Stimulated activated CD8-positive, alpha-beta memory T cell treated with anti-CD3 and anti-CD28 coated beads, Interleukin-4, amount 100 ng/mL, for 4 hours (primary cell): Measurements from ENCODE around the gene SEMA7A.
"Not testable (repeated sequence)": the region's sequence is repeated elsewhere in the genome, so short reads cannot be mapped to it uniquely, and the experiment has no call there.

ENCODE experiments used
- DNase-seq, 2 donors: peaks; one replicate each; pipeline ENCODE4 v3.0.0-alpha.2; 2020; ENCODE audit warnings: low read depth in 2 of 2, low spot score in 1 of 2

SEMA7A gene

DNA sequence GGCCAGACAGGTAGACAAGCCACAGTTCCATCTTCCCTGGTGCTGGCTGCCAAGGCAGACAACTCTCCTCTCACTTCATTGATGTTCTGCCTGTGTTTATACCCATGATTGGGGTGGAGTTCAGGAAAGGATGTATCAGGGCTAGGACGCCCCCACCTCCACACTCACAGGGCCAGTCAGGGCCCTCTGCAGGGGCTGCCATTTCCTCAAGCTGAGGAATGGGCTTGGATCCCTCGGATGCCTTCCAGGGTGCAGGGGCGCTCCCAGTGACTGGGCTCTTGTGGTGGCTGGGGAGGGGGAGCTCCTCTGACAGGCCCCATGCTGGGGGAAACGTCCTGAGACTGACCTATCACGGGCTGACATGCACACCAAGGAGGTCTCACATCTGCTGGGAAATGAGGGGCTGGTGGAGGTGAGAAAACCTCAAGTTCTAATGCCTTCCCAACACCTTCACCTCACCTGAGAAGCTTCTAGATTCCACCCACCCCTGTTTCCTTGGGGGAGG is 31.4 kb downstream of the SEMA7A start:
- no peak for DNase-seq

DNA sequence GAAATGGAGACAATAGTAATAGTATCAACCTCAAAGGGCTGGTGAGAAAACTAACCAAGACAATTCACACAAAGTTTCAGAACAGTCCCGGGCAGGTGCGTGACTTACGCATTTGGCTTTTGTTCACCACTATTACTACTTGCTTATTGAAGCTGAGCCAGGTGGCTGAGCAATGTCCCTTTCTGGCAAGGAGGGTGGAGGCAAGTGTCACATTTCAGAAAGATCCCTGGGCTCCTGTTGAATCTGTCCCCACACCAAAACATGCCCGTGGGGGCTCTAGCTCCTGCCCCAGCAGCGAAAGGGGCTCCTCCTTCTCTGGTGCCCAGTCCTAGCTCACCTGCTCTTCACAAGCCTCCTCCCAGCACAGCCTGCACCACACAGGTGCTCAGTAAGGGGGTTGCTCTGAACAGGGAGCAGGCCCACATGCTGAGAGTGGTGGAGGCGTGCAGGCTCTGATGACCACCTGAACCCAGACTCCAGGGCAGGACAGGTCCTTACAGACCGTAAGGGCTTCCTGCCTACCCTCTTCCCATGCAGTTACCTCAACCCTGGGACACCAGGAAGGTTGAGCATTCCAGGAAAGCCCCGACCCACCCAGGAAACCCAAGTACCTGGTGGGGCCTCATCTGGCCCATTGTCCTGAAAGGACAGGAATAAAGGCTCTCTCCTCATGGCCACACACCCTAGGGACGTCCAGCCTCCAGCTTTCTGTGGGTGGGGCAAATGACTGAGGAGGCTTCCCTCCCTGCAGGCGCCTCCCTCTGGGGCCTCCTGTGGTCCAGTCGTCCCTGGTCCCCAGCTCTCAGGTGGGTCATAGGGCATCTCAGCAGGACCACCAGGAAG is 32.6 kb downstream of the SEMA7A start:
- no peak for DNase-seq

GRCh38 chr15:74400313-74400860 is 33.4 kb downstream of the SEMA7A start:
- no peak for DNase-seq

DNA sequence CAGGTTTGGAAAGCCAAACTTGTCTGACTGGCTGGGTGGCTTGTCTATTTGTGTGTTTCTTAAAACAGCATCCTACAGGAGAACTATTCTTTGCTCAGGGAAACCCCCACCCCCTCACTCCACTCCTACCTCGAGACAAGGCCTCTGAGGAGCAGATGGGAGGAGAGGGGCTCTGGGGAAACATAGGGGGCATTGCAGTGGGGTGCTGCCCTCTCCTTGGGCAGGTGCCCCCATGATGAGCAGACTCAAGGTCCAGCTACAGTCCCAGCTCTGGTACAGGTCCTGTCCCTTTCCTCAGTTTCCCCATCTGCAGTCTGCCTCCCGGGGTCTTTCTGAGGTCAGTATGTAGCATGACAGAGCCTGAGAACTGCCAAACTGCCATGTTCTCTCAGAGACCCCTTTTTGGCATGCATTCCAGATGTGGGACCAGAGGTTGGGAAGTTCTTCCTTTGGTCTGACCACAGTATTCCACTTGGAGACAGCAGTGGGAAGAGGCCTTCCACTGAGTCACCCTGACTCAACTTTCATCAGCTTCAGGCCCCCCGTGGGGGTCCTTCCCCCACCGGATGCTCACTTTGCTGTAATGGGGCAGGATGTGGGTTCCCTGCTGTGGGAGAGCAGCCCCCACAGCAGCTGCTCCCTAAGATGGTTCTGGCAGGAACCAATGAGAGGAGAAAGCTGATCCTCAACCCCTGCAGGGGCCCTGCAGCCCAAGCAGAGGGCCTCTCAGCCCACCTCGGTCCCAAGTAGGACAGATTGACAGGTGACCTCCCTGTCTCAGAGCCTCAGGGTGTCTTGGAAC is 34.0 kb downstream of the SEMA7A start:
- peak in 1 of 2 donors; percentile 50 for DNase-seq

DNA sequence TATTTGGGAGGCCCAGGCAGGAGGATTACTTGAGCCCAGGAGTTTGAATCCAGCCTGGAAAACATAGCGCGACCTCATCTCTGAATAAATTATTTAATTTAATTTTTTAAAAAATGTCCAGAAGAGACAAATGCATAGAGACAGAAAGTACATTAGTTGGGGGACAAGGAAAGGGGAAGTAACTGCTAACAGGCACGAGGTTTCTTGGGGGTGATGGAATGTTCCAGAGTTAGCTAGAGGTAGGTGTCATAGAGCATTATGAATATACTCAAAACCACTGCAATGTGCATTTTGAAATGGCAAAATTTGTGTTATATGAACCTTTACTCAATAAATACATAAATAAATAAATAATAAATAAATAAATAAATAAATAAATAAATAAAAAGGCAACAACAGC is 34.7 kb downstream of the SEMA7A start:
- no peak for DNase-seq

DNA sequence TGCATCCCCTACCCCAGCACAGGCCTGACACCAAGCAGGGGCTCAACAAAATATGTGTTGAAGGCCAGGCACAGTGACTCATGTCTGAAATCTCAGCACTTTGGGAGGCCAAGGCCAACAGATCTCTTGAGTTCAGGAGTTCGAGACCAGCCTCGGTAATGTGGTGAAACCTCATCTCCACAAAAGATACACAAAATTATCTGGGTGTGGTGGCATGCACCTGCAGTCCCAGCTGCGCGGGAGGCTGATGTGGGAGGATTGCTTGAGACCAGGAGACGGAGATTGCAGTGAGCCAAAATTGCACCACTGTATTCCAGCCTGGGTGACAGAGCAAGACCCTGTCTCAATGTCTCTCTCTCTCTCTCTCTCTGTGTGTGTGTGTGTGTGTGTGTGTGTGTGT is 35.6 kb downstream of the SEMA7A start:
- DNase-seq: no peak

GRCh38 chr15:74397239-74398068 is 36.3 kb downstream of the SEMA7A start:
- no peak for DNase-seq

GRCh38 chr15:74396445-74397238 is 37.1 kb downstream of the SEMA7A start:
- DNase-seq: peak in 1 of 2 donors; percentile 72

- DNase-seq: no peak
These were observed 37.7 kb downstream of the SEMA7A start for GRCh38 chr15:74396146-74396438.

DNA sequence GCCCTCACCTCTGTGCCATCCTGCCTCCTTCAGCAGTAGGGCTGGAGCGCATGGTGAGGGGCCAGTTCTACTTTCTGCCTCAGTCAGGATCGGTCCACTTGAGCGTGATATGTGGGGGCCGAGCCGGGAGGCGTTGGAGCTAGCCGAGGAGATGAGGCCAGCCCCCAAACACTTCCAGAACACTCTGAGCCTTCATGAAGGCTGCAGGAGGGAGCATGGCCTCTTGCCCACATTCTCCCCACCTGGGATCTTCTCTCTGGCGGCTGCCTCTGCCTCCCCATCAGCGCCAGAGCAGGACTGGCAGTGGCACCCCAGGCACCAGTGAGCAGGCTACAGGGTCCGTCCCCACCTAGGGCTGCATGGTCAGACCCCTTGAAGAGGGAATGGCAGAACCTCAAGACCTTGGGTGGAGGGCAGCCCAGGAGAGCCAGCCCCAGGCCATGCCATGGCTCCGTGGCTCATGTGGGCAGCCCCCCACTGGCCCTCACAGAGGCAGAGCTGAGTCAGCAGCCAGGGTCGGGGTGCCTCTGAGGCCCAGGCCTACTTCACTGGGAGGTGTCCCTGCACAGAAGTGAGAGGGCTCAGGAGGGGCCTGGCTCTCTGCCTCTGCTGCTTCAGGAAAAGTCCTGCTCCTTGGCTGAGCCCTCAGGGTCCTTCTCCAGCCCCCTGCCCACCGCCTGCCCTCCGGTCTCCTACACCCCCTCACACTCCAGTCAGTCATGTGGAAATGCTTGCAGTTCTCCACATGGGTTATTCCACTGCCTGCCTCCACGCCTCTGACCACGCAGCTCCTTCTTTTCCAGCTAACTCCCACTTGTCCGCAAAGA is 38.2 kb downstream of the SEMA7A start:
- DNase-seq: no peak

- no peak for DNase-seq
These were observed 39.5 kb downstream of the SEMA7A start for GRCh38 chr15:74394090-74394846.

DNA sequence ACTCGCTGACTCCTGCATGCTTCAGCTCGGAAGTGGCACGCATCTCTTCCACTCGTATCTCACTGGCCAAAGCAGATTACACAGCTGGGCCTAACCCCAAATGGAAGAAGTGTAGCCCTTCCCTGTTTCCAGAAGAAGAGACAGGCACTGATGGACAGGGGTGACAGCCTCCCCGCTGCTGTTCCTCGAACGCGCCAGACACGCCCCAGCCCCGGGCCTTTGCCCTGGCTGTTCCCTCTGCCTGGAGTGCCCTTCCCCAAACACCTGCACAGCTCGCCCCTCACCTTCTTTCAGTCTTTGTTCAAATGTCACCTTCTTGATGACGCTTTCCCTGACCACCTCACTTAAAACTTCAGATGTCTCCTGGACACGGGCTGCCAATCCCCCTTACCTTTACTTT is 40.3 kb downstream of the SEMA7A start:
- no peak for DNase-seq

GRCh38 chr15:74392902-74393301 is 40.9 kb downstream of the SEMA7A start:
- DNase-seq: no peak

- no peak for DNase-seq
These were observed 41.3 kb downstream of the SEMA7A start for GRCh38 chr15:74392451-74392830.

- no peak for DNase-seq
These were observed 41.9 kb downstream of the SEMA7A start for GRCh38 chr15:74391582-74392450.

GRCh38 chr15:74390647-74391288 is 43.0 kb downstream of the SEMA7A start:
- DNase-seq: no peak

- not testable (repeated sequence) for DNase-seq
These were observed 43.6 kb downstream of the SEMA7A start for GRCh38 chr15:74390049-74390646.
